Suppressor macrophage treated with lipopolysaccharide for 1 hour (primary cell): ENCODE results near the gene MAN1B1.

Experiments used
- DNase-seq, 3 donors: peaks; one replicate each; pipeline ENCODE4 v3.0.0-alpha.2; 2020 to 2022

The MAN1B1 gene

DNA sequence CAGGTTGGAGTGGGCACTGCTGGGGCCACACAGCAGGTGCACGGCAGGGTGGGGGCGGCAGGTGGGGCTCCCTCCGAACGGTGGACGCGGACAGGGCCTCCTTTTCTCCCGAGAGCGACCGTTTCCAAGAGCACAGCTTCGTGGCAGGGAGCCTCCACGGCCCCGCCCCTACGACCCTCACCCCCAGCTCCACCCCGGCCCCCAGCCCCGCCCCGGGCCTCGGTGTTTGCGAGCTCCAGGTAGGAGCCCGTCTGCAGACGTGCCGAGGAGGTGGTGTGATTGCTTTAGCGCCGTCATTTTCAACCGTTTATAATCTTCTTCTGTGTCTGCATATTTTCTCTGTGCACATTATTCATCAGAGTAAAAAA is 61.0 kb downstream of the MAN1B1 start:
- DNase-seq, result no peak

DNA sequence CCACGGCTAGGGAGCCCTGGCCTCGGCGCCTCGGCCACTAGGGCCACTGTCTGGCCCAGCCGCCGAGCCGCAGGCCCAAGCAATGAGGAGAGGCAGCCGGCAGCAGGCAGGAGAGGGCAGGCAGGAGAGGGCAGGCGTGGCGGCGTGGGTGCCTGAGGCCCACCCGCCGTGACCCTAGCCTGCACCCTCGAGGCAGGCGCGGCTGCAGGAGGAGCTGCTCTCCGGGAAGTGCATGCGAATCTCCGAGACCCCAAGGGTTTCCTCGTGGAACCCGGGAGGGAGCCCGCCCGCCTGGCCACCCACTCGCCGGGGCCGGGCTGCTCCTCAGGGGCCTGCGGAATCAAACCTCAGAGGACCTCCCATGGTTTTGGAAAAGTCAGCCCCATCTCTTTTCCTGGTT is 61.5 kb downstream of the MAN1B1 start:
- DNase-seq, result no peak

DNA sequence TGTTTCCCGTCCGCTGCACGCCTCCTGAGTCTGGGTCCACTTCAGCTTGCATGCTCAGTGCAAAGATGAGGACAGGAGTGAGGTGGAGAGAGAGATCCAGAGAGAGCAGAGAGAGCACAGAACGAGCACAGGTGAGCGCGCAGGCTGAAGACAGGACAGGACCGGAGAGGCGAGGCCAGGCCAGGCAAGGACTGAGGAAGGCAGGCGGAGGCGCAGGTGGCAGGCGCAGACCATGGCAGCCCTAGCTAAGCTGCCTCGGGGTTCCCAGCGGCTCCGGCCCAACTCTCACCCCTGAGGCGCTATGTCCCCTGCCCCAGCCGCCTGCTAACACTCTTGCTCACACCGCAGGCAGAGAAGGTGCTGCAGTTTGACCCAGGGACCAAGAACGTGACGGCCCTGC is 61.9 kb downstream of the MAN1B1 start:
- no peak for DNase-seq

DNA sequence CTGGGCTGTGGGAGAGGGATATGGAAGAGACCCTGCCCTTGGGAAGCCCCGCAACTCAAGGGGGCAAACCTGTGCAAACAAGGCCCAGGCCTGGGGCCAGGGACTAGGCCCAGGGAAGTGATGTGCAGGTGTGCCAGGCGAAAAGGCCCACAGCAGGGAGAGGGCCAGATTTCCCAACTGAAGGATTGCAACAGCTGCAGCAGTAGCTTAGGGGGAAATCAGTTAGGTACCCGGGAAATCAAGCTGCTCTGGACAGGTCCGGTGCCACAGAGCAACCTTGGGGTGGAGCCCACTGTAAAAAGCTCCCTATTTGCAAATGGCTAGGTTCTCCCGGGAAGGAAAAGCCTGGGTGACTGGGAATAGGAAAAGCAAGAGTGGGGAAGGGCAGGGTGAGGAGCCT is 62.6 kb downstream of the MAN1B1 start:
- DNase-seq, result no peak

DNA sequence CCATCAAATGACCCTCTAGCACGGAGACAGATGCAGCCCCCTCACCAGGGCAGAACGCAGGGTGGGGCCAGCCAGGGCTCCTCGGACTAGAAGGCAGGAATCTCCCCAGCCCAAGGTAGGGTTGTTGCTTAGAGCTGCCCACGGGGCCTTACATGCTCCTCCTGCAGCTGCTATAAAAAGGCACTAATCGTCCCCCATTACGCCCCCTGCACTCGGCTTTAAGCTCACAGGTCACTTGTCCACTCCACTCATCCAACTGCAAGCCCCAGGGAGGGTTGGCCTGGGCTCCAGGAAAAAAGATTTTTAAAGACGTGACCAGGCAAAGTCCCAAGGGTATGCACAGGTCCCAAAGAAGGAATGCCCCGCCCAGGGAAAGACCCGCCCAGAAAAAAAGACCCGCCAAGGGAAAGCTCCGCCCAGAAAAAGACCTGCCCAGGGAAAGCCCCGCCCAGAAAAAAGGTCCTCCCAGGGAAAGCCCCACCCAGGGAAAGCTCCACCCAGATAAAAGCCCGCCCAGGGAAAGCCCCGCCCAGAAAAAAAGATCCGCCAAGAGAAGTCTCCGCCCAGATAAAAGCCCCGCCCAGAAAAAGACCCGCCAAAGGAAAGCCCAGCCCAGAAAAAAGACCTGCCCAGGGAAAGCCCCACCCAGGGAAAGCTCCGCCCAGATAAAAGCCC is 63.3 kb downstream of the MAN1B1 start:
- DNase-seq, result no peak

DNA sequence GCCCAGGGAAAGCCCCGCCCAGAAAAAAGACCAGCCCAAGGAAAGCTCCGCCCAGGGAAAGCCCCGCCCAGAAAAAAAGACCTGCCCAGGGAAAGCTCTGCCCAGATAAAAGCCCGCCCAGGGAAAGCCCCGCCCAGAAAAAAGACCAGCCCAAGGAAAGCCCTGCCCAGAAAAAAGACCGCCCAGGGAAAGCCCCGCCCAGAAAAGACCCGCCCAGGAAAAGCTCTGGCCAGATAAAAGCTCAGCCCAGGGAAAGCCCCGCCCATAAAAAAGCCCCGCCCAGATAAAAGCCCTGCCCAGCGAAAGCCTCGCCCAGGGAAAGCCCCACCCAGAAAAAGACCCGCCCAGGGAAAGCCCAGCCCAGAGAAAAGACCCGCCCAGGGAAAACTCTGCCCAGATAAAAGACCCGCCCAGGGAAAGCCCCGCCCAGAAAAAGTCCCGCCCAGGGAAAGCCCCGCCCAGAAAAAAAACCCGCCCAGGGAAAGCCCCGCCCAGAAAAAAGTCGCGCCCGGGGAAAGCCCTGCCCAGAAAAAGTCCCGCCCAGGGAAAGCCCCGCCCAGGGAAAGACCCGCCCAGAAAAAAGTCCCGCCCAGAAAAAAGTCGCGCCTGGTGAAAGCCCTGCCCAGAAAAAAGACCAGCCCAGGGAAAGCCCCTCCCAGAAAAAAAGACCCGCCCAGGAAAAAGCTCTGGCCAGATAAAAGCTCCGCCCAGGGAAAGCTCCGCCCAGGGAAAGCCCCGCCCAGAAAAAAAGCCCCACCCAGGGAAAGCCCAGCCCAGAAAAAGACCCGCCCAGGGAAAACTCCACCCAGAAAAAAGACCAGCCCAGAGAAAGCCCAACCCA is 64.1 kb downstream of the MAN1B1 start:
- peak; percentile 86 to 94 (median 91) for DNase-seq

DNA sequence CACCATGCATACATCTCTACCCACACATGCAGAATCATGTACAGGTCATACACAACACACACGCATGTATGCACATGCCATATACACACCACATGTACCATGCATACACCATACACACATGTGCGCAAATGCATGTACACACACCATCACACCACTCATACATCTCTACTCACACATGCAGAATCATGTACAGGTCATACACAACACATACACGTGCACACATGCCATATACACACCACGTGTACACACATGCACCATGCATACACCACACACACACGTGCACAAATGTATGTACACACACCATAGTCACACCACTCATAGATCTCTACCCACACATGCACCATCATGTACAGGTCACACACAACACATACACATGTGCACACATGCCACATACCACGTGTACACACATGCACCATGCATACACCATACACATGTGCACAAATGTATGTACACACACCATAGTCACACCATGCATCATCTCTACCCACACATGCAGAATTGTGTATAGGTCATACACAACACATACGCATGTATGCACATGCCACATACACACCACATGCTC is 66.1 kb downstream of the MAN1B1 start:
- no peak for DNase-seq

DNA sequence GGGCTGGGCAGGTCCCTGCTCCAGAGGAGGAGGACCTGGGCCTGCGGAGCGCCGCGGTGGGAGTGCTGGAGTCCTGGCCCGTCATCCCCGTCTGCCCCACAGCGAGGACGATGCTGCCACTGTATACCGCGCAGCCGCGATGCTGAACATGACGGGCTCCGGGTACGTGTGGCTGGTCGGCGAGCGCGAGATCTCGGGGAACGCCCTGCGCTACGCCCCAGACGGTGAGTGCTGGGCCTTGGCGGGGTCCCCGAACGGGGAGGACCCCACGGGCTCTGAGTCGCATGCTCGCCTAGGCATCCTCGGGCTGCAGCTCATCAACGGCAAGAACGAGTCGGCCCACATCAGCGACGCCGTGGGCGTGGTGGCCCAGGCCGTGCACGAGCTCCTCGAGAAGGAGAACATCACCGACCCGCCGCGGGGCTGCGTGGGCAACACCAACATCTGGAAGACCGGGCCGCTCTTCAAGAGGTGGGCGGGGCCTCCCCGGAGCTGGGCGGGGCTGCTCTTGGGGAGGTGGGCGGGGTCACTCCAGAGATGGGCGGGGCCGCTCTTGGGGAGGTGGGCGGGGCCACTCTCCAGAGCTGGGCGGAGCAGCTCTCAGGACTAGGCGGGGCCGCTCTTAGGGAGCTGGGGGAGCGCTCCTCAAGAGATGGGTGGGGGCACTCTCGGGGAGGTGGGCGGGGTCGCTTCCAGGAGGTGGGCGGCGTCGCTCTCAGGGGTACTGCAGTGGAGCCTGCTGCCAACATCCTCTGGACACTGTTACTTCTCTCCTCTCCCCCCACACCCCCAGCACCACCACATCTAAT is 70.0 kb downstream of the MAN1B1 start:
- peak; percentile 92 to 96 (median 93) for DNase-seq

DNA sequence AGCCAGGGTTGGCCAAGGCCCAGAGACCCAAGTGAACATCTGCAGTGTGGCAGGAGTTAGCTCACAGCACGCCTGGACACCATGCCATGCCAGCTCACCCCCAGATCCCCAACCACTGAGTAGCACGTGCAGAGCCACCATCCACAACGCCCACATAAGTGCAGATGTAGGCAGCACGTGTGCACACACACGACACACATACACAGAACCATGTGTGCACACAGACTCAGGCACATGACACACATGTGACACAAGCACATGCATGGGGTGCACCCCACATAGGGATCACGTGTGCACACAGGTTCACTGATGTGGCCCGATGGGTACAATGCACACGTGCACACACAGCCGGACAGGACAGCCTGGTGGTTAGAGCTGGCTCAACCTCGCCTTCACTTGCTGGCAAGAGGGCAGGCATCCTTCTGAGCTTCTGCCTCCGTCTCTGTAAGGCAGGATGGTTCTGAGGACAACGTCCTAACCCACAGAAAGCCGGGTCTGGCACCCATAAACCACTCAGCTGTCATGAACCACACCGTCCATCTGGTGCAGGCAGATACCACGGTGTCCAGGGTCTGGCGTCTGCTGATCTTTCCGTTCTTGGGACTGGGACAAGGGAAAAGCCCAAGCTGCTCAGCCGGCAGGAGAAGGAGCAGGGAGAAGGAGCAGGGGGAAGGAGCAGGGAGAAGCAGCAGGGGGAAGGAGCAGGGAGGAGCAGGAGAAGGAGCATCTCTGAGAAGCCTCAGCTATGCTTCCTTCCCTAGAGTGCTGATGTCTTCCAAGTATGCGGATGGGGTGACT is 71.0 kb downstream of the MAN1B1 start:
- no peak for DNase-seq

DNA sequence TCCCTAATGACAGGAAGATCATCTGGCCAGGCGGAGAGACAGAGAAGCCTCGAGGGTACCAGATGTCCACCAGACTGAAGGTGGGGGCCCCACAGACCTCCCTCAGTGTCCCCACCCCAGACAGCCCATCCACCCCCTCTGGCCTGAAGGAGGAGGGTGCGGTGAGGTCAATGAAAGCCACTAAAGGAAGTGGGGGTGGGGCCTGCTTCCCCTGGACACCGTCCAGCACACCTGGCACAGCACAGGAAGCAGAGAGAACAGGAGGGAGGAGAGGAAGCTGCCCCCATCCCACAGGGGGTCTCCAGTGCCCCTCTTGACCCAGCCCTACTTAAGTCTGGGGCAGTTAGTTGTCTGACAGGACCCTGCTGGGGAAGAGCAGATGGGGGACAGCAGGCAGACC is 71.8 kb downstream of the MAN1B1 start:
- DNase-seq, result no peak
